ENCODE measurements around the gene IL10RA.

GRCh38 chr11:118014022-118014421 is 27.8 kb downstream of the IL10RA start:
- TF ChIP-seq CTCF (IDR thresholded peaks at IDR 0.05; ENCODE audit: low read length), result no peak
- TF ChIP-seq EZH2 (optimal IDR thresholded peaks at IDR 0.05; ENCODE audit: low read depth, low read length), result no peak

Data from MM.1S (cell line).